AG04450 (cell line): ENCODE results near the gene TMBIM4. TPM values are rescaled to one million over a fixed set of nuclear protein-coding genes. Genes with fewer than 3 reads are reported as not detected.

ENCODE experiments used
- CTCF ChIA-PET: fragments of 300-600, 350-600 bp; formaldehyde crosslinking; extraction: SDS; loops from one replicate; lab custom pipeline; 2022; ENCODE audit warnings: antibody characterized with exemption, inconsistent platforms; lab: Charles Lee
- POLR2A ChIA-PET: fragments of 350-600 bp; formaldehyde crosslinking; extraction: SDS; loops from one replicate; lab custom pipeline; 2021; ENCODE audit warnings: antibody characterized with exemption, inconsistent platforms; lab: Yijun Ruan, JAX
- DNase-seq: peaks from one replicate; pipeline ENCODE4 v3.0.0-alpha.2; 2011; ENCODE audit warnings: low read depth, low spot score
- H3K27ac ChIP-seq: one replicate; pipeline ENCODE4 v1.5.1; 2012; ENCODE audit warnings: low read depth, low read length, control low read depth
- H3K27me3 ChIP-seq: one replicate; pipeline ENCODE4 v1.6.0; 2012; ENCODE audit warnings: low read length; ENCODE audit not compliant: control insufficient read depth, insufficient read depth
- H3K4me3 ChIP-seq: 2 replicates; pipeline ENCODE4 v1.5.1; 2011; ENCODE audit warnings: mild to moderate bottlenecking, low read depth, low read length, control low read depth
- H3K9me3 ChIP-seq: 2 replicates; pipeline ENCODE4 v1.5.1; 2012; ENCODE audit warnings: low read length; ENCODE audit not compliant: control insufficient read depth, insufficient read depth
- polyA plus RNA-seq: library from polyadenylated mRNA; depleted of rRNA; stranded (reverse); fragments of >200 nt; gene quantifications from 2 replicates; pipeline ENCODE4 v1.2.3, GENCODE V29; 2011
- TF ChIP-seq, protein P1 (sequence below): IDR thresholded peaks from 2 replicates; pipeline ENCODE4 v1.5.1; 2011; ENCODE audit warnings: low read depth, low read length, control low read depth, inconsistent platforms

Gene TMBIM4
- polyA plus RNA-seq, 1 experiment = 140 TPM

DNA sequence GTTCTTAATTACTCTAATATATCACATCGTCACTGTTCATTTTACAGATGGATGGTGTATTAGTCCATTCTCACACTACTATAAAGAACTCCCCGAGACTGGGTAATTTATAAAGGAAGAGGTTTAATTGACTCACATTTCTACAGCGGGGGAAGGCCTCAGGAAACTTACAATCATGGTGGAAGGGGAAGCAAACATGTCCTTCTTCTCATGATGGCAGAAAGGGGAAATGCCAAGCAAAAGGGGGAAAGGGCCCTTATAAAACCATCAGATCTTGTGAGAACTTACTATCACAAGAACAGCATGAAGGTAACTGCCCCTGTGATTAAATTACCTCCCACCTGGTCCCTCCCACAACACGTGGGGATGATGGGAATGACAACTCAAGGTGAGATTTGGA, 6.5 kb downstream of the TMBIM4 start:
- Histone ChIP-seq H3K4me3 (no peak overlapping the region), H3K27ac (no peak overlapping the region), H3K9me3 (peaks cover 15% of the 10 kb centered on the region), H3K27me3 (no peaks in the 10 kb centered on the region)
- POLR2A ChIA-PET = no interaction called here
- no peak for DNase-seq
- TF ChIP-seq, protein P1, sequence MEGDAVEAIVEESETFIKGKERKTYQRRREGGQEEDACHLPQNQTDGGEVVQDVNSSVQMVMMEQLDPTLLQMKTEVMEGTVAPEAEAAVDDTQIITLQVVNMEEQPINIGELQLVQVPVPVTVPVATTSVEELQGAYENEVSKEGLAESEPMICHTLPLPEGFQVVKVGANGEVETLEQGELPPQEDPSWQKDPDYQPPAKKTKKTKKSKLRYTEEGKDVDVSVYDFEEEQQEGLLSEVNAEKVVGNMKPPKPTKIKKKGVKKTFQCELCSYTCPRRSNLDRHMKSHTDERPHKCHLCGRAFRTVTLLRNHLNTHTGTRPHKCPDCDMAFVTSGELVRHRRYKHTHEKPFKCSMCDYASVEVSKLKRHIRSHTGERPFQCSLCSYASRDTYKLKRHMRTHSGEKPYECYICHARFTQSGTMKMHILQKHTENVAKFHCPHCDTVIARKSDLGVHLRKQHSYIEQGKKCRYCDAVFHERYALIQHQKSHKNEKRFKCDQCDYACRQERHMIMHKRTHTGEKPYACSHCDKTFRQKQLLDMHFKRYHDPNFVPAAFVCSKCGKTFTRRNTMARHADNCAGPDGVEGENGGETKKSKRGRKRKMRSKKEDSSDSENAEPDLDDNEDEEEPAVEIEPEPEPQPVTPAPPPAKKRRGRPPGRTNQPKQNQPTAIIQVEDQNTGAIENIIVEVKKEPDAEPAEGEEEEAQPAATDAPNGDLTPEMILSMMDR = no peak
- CTCF ChIA-PET = no interaction called here

DNA sequence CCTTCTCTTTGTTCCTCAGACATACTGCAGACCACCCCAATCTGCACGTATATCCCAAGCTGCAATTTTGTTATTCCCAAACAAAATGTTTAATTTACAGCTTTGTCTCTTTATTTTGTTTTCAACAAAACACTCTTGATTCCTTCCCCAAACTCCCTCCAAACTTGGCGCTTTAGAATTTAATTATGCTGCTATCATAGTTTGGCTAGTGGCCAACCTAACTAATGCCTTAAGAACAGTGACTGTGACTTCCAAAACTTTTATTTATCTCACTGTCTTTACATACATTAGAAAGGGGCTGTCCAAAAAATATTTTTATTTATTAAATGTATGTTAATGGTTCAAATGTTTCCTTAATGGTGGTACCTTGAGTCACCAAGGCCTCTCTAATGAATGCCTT, 7.1 kb downstream of the TMBIM4 start:
- CTCF ChIA-PET = no interaction called here

DNA sequence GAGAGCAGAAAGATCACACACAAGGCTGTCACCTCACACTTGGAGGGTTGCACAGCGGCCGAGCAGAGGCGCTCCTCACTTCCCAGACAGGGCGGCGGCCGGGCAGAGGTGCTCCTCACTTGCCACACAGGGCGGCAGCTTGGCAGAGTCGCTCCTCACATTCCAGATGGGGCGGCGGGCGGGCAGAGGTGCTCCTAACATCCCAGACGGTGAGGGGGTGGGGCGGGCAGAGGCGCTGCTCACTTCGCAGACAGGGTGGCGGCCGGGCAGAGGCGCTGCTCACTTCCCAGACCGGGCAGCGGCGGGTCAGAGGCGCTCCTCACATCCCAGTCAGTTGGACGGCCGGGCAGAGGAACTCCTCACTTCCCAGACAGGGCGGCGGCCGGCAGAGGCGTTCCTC, 9.1 kb downstream of the TMBIM4 start:
- Histone ChIP-seq H3K27ac (no peak overlapping the region), H3K27me3 (no peaks in the 10 kb centered on the region), H3K9me3 (peaks cover 12% of the 10 kb centered on the region), H3K4me3 (no peak overlapping the region)
- TF ChIP-seq, protein P1 = no peak
- no peak for DNase-seq
- ChIA-PET CTCF (interaction anchor here (0.6 kb wide), 2 partner anchors 9 to 728 kb away, joined by 3 read pairs; partner anchors contain the start of gene TMBIM4), POLR2A (interaction anchor here (1.7 kb wide), 1 partner anchor 9 kb away, joined by 4 read pairs; the partner anchor contains the start of gene TMBIM4)

More for the DNA sequence above, 7.1 kb downstream of the TMBIM4 start:
- TF ChIP-seq, protein P1 = no peak
- H3K27me3 ChIP-seq = no peaks in the 10 kb centered on the region
- DNase-seq = no peak
- POLR2A ChIA-PET = no interaction called here
- H3K27ac ChIP-seq = no peak overlapping the region
- no peak overlapping the region for H3K4me3 ChIP-seq
- peaks cover 15% of the 10 kb centered on the region for H3K9me3 ChIP-seq

DNA sequence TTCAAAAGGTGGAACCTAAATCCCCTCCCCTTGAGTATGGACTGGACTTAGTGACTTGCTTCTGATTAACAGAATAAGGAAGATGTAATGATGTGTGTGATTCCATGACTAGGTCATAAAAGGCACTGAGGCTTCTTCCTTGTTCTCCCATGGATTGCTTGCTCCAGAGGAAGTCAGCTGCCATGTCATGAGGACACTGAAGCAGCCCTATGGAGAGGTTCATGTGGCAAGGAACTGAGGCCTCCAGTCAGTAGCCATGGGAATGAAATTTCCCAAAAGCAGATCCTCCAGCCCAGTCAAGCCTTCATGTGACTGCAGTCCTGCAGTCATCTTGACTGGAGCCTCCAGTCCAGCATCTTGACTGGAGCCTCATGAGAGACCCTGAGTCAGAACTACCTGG, 10.7 kb downstream of the TMBIM4 start:
- CTCF ChIA-PET = interaction anchor here (1.2 to 2.1 kb wide), 3 partner anchors 9 to 14 kb away, joined by 3 to 10 read pairs (median 8); partner anchors contain the start of gene TMBIM4
- DNase-seq = no peak
- POLR2A ChIA-PET = interaction anchor here (1.1 to 2.5 kb wide), 2 partner anchors 10 to 28 kb away, joined by 4 to 8 read pairs; partner anchors contain the start of genes LLPH and TMBIM4
- Histone ChIP-seq H3K4me3 (no peak overlapping the region), H3K27ac (no peak overlapping the region), H3K27me3 (no peaks in the 10 kb centered on the region), H3K9me3 (peaks cover 9% of the 10 kb centered on the region; the same call in 1 of the 2 replicates)
- TF ChIP-seq, protein P1 = no peak

DNA sequence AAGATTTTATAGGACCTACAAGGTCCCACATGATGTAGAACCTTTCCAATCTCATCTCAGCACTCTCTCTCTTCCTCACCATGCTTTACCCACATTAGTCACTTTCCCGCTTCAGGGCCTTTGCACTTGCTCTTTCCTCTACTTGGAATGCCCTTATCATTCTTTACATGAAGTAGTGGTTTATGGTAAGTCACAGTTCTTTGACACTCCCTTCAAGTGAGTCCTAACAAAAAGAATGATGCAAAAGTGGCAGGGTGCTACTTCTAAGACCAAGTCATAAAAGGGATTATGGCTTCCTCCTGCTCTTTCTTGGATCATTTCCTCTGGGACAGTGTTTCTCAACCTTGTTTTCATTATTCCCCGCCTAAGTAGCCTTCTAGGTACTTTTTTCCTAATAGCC, 13.1 kb downstream of the TMBIM4 start:
- DNase-seq = no peak
- TF ChIP-seq, protein P1 = no peak
- Histone ChIP-seq H3K27me3 (no peaks in the 10 kb centered on the region), H3K4me3 (no peak overlapping the region), H3K27ac (no peak overlapping the region), H3K9me3 (peaks cover 9% of the 10 kb centered on the region; the same call in 1 of the 2 replicates)
- ChIA-PET CTCF (interaction anchor here (1.1 to 2.3 kb wide), 2 partner anchors 12 to 13 kb away, joined by 4 to 5 read pairs; partner anchors contain the start of gene TMBIM4), POLR2A (no interaction called here)
